SIG-M5 treated with dmso at 0.1 percent for 504 hours (cell line): ENCODE data around the gene RAB11FIP5.

ENCODE experiments used
- DNase-seq: peaks from one replicate; lab custom pipeline; 2025; ENCODE audit not compliant: unreplicated experiment; lab: John Stamatoyannopoulos, UW

RAB11FIP5 gene

DNA sequence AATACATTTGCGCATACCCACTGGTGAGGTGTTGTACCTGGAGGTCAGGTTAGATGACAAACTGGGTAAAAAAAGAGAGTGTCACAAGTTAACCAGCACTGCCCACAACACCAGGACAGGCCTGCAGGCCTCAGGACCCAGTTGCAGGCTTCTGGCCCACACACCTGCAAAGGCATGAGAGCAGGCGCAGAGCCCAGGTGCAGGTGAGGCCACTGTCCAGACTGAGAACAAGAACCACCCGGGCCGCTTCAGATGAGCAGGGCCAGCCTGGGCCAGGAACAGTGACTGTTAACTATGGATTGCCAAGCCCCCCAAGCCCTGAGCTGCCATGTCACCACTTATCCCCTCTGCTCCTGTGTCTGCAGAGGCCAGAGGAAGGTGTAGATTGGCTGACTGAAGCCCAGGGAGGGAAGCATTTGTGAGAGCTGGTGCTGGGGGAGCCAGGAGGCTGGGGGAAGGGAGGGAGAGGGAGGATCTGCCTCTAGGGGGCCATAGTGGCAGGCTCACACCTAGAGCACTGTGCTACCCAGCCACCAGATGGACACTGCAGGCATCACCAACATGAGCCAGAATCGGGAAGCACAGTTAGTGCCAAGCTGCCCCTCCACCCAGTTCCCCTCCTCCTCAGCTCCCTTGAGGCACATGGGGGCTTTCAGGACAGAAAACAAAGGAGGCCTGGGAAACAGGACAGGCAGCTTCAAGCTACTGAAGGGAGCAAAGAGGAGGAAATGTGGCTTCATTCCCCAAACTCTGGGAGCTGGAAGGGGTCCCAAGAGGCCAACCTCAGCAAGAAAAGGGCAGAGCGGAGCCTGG is 76.6 kb downstream of the RAB11FIP5 start:
- no peak for DNase-seq

- DNase-seq: peak; percentile 99
Measured at GRCh38 chr2:73034661-73035375, 77.9 kb downstream of the RAB11FIP5 start.

DNA sequence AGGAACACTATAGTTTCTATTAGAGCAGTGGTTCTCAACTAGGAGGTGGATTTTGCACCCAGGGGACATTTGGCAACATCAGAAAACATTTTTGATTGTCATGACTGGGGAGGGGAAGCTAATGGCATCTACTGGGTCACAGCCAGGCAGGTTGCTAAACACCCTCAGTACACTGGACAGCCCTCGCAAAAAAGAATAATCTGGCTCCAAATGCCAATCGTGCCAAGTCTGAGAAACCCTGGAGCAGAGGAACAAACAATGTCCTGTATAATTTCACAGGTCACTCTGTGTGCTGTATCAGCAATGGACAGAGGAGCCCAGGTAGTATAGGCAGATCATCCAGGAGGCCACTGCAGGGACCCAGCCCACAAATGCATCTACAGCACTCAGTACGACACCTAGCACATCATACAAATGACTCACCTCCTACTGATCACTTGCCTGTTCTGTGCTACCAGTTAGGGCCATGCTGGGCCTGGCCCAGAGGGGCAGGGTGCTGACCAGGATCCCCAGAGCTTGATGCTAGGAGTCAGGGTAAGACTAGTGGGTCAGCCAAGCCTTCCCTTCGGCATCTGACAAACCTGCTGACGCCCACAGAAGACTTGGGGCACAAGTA is 78.9 kb downstream of the RAB11FIP5 start:
- DNase-seq: peak; percentile 76

DNA sequence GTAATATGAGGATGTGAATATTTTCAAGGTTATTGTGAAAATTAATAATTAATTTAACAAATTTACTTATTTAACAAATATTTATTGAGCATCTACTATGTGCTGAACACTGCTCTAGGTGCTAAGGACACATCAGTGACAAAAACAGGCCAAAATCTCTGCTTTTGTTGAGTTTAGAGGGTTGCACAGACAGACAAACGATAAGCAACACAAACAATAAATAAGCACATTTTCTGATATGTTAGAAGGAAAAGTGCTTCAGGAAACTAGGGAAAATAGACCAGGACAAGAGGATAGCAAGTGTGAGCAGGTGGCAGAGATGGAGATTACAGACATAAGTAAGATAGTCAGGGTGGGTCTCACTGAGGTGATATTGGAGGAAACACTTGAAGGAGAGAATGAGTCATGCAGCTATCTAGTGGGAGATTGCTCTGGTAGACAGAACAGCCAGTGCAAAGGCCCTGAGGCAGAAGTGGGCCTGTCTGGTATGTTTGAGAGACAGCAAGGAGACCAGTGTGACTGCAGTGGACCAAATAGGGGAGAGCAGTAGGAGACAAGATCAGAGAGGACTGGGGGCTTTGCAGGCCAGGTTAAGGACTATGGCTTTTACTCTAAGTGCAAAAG is 79.5 kb downstream of the RAB11FIP5 start:
- peak; percentile 63 for DNase-seq

DNA sequence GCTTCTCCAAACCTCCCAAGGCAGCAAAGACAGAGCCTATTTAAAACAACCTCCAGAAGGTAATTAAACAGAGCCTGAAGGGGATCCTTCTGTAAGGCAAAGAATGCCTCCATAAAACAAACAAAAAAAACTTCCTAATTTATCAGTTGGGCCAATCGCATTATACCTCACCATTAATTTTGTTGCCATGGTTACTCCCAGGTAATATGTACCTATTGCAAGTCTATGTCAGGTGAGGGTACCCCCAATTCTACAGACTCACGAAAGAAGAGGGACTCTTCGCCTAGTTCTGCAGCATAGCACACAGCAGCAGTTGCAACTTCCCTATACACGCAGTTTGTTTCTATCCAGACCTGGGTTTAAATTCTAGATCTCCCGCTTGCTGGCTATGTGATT is 80.0 kb downstream of the RAB11FIP5 start:
- DNase-seq: no peak

DNA sequence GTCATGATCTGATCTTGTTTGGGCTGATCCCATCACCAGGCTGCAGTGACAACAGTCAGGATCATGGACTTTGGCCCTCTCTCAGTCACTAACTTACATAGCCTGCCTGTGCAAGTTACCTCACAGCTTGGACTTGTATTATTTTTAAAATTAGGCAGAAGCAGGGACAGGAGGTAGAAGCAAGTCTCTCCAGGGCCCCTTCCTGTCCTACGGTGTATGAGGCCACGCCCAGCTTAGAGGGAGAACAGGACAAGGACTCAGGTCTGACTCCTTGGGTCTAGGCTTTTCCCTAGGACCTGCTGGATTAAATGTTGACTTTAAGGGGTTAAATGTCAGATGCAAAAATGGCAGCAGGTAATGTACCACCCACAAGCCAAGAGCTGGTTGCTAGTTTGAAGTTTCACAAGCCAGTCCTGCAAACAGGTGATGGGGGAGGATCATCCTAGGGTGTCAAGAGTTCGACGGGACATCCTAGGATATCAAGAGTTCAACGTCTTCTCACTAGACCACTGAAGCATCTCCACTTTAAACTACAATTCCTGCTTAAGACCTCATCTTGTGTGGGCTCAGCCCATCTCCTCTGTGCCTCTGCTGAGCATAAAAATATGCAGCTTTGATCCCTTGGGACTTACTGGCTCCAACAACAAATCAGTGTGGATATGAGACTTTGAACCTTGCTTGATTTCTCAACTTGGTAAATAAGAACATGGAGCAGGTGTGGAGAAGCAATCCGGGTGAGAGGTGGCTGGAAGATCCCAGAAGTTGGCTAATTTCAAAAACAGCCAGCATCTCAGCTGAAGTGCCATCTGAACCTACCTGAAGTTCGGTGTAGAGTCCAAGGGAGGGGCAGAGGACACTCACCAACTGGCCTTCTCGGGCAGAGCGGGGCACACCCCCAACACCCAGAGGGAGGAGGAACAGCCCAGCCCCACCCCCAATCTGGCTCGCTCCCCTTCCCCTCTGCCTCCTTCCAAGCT is 80.7 kb downstream of the RAB11FIP5 start:
- DNase-seq: no peak

GRCh38 chr2:73031095-73031678 is 81.6 kb downstream of the RAB11FIP5 start:
- DNase-seq: no peak

DNA sequence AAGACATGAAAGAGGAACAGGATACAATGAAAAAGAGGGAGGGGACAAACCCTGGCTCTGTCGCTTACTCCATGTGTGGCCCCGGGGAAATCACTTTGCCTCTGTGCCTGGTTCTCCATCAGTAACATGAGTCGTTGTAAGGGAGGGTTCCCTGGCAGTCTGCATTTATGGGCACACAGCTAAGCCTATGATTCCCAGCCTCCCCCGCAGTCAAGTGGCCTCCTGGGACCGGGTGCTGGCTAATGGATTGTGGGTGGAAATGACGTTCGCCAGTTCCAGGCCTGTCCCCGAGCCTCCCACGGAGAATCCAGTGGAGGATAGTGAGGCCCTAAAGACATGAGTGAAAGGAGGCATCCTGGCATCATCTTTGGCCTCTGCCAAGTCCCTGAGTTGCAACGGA is 83.9 kb downstream of the RAB11FIP5 start:
- DNase-seq: no peak

GRCh38 chr2:73027340-73027739 is 85.4 kb downstream of the RAB11FIP5 start:
- no peak for DNase-seq

DNA sequence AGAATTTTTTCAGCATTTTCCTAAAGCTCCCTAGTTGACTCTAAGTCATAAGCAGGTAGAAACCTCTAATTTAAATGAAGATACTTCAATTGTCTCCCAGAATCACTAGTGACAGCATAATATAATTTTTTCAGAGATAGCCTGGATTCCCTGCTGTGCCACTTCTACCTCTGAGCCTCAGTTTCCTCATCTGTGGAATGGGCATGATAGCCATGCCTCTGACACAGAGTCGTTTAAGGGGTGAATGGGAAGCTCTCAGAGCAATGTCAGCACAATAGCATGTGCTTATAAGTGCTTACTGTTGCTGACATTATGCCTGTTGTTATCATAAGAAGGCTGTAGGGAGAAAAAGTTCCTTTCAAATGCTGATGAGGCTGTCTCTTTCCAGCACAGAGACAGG is 89.3 kb downstream of the RAB11FIP5 start:
- no peak for DNase-seq
